ENCODE data around the gene LXN. TPM values are rescaled to one million over a fixed set of nuclear protein-coding genes. Genes with fewer than 3 reads are reported as not detected.

The LXN gene
- total RNA-seq, 1 experiment from 2014 or later, result 301 TPM

DNA sequence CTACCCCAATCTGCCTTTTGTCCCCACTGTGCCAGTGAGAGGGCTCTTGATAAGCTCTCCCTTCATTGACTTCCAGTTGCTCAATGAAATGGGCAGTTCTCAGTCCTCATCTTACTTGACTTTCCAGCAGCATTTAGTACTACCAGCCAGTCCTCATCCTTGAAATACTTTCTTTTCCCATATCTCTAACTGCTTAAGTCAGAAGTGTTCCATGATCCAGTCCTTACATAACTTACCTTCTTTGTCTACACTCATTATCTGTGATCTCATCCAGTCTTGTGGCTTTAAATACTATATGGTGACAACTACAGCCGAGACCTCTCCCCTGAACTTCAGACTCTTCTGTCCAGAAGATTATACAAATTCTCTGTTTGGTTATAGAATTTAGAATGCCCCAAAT is 31.1 kb upstream of the LXN start:
- Histone ChIP-seq H3K27ac (ENCODE audit: low read length) (peak overlapping the region; percentile 69; the same call in 1 of the 2 replicates), H3K4me3 (ENCODE audit: low read depth in 2 of 2, low read length in 2 of 2) (no peak overlapping the region), H3K9me3 (ENCODE audit: control insufficient read depth, insufficient read depth, low read depth, low read length) (no peaks in the 10 kb centered on the region), H3K27me3 (ENCODE audit: control insufficient read depth, insufficient read depth, low read length) (no peaks in the 10 kb centered on the region), H3K36me3 (ENCODE audit: control insufficient read depth, insufficient read depth, low read length) (no peaks in the 10 kb centered on the region), H3K4me1 (ENCODE audit: control insufficient read depth, insufficient read depth, low read length) (peaks cover 15% of the 10 kb centered on the region)
- ChIA-PET CTCF (no interaction called here), POLR2A (interaction anchor here (0.6 kb wide), 1 partner anchor 9 kb away, joined by 4 read pairs; no protein-coding TSS in a partner anchor)
- DNase-seq (ENCODE audit: low read depth, low spot score), result no peak
- no TSS peak for BruUV-seq (replicated peaks)
- no peak for ATAC-seq
- TF ChIP-seq POLR2AphosphoS5 (IDR thresholded peaks at IDR 0.05; ENCODE audit: low read depth, low read length) (no peak), TCF7L2 (IDR thresholded peaks at IDR 0.05; ENCODE audit: low read depth, low read length) (no peak), SIN3A (IDR thresholded peaks at IDR 0.05; ENCODE audit: borderline replicate concordance, insufficient read depth, low read depth, low read length) (no peak)
- TF ChIP-seq, protein P1, sequence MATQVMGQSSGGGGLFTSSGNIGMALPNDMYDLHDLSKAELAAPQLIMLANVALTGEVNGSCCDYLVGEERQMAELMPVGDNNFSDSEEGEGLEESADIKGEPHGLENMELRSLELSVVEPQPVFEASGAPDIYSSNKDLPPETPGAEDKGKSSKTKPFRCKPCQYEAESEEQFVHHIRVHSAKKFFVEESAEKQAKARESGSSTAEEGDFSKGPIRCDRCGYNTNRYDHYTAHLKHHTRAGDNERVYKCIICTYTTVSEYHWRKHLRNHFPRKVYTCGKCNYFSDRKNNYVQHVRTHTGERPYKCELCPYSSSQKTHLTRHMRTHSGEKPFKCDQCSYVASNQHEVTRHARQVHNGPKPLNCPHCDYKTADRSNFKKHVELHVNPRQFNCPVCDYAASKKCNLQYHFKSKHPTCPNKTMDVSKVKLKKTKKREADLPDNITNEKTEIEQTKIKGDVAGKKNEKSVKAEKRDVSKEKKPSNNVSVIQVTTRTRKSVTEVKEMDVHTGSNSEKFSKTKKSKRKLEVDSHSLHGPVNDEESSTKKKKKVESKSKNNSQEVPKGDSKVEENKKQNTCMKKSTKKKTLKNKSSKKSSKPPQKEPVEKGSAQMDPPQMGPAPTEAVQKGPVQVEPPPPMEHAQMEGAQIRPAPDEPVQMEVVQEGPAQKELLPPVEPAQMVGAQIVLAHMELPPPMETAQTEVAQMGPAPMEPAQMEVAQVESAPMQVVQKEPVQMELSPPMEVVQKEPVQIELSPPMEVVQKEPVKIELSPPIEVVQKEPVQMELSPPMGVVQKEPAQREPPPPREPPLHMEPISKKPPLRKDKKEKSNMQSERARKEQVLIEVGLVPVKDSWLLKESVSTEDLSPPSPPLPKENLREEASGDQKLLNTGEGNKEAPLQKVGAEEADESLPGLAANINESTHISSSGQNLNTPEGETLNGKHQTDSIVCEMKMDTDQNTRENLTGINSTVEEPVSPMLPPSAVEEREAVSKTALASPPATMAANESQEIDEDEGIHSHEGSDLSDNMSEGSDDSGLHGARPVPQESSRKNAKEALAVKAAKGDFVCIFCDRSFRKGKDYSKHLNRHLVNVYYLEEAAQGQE (IDR thresholded peaks at IDR 0.05; ENCODE audit: insufficient read depth in 1 of 2, low read depth in 2 of 2, low read length in 1 of 2), result no peak
- TF ChIP-seq, protein P2, sequence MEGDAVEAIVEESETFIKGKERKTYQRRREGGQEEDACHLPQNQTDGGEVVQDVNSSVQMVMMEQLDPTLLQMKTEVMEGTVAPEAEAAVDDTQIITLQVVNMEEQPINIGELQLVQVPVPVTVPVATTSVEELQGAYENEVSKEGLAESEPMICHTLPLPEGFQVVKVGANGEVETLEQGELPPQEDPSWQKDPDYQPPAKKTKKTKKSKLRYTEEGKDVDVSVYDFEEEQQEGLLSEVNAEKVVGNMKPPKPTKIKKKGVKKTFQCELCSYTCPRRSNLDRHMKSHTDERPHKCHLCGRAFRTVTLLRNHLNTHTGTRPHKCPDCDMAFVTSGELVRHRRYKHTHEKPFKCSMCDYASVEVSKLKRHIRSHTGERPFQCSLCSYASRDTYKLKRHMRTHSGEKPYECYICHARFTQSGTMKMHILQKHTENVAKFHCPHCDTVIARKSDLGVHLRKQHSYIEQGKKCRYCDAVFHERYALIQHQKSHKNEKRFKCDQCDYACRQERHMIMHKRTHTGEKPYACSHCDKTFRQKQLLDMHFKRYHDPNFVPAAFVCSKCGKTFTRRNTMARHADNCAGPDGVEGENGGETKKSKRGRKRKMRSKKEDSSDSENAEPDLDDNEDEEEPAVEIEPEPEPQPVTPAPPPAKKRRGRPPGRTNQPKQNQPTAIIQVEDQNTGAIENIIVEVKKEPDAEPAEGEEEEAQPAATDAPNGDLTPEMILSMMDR (IDR thresholded peaks at IDR 0.05), result no peak
- in situ Hi-C loops (cut with HindIII; ENCODE audit: low pct_unique_long_range_greater_than_20kb, low sequenced_read_pairs) (no loop called here), intact Hi-C loops (cut with micrococcal nuclease; ENCODE audit: unreplicated experiment) (no loop called here)

DNA sequence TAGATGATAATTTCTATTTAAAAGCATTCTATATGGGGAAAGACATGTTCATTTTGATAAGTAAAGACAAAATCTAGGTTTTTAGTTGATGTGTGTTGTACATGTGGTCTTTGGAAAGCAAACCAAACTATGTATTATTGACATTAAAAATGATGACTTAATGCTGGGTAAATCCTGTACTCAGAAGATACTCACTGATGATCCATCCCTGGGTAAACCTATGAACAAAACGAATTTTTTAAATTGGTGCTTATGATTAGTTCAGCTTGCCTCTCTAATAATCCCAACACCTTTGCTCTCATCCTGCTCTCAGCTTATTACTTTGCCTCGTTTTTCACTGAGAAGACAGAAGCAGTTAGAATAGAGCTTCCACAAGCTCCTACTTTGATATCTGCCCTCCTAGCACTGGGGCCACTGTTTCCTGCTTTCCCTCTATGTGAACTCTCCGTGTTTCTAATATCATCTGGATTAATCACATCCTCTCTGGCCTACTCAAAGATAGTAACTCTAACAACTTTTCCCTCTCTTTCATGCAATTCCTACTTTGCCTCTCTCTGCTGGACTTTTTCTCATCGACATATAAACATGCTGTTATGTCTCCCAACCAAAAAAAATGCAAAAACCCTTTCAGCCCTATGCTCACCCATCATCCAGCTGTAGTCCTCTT is 30.5 kb upstream of the LXN start:
- in situ Hi-C loops (cut with HindIII; ENCODE audit: low pct_unique_long_range_greater_than_20kb, low sequenced_read_pairs) (no loop called here), intact Hi-C loops (cut with micrococcal nuclease; ENCODE audit: unreplicated experiment) (no loop called here)
- H3K4me1 ChIP-seq (ENCODE audit: control insufficient read depth, insufficient read depth, low read length), result peaks cover 15% of the 10 kb centered on the region
- H3K27me3 ChIP-seq (ENCODE audit: control insufficient read depth, insufficient read depth, low read length), result no peaks in the 10 kb centered on the region
- peak overlapping the region; percentile 69; the same call in 1 of the 2 replicates for H3K27ac ChIP-seq (ENCODE audit: low read length)
- ATAC-seq (no peak; the same call in 1 of the 2 replicates), DNase-seq (ENCODE audit: low read depth, low spot score) (no peak)
- TF ChIP-seq TCF7L2 (IDR thresholded peaks at IDR 0.05; ENCODE audit: low read depth, low read length) (no peak), POLR2AphosphoS5 (IDR thresholded peaks at IDR 0.05; ENCODE audit: low read depth, low read length) (no peak), SIN3A (IDR thresholded peaks at IDR 0.05; ENCODE audit: borderline replicate concordance, insufficient read depth, low read depth, low read length) (no peak)
- TF ChIP-seq, protein P1 (IDR thresholded peaks at IDR 0.05; ENCODE audit: insufficient read depth in 1 of 2, low read depth in 2 of 2, low read length in 1 of 2), result no peak
- TF ChIP-seq, protein P2 (IDR thresholded peaks at IDR 0.05), result no peak
- BruUV-seq (replicated peaks), result no TSS peak
- POLR2A ChIA-PET, result no interaction called here
- H3K36me3 ChIP-seq (ENCODE audit: control insufficient read depth, insufficient read depth, low read length), result no peaks in the 10 kb centered on the region
- no peak overlapping the region for H3K4me3 ChIP-seq (ENCODE audit: low read depth in 2 of 2, low read length in 2 of 2)
- H3K9me3 ChIP-seq (ENCODE audit: control insufficient read depth, insufficient read depth, low read depth, low read length), result no peaks in the 10 kb centered on the region
- CTCF ChIA-PET, result interaction anchor here (0.5 kb wide), 1 partner anchor 19 kb away, joined by 8 read pairs; no protein-coding TSS in a partner anchor

Data from Panc1 (cell line).